Fibroblast of lung (primary cell): Measurements from ENCODE around the gene PIAS4. TPM values are rescaled to one million over a fixed set of nuclear protein-coding genes. Genes with fewer than 3 reads are reported as not detected.

Source experiments
- DNase-seq, 2 donors: peaks; one replicate each; pipeline versions ENCODE4 v3.0.0 to v3.0.0-alpha.2; 2010; ENCODE audit warnings: low read depth in 2 of 2
- H2AFZ ChIP-seq: 2 replicates; pipeline ENCODE4 v1.5.1; 2012; ENCODE audit warnings: low read length, control low read depth, inconsistent platforms
- H3K27ac ChIP-seq: 2 replicates; pipeline ENCODE4 v1.5.1; 2011; ENCODE audit warnings: low read length, control low read depth; ENCODE audit not compliant: insufficient read depth
- H3K27me3 ChIP-seq: 2 replicates; pipeline ENCODE4 v1.5.1; 2011; ENCODE audit warnings: mild to moderate bottlenecking, low read length; ENCODE audit not compliant: control insufficient read depth, insufficient read depth
- H3K36me3 ChIP-seq: 2 replicates; pipeline ENCODE4 v1.5.1; 2011; ENCODE audit warnings: low read length; ENCODE audit not compliant: control insufficient read depth, insufficient read depth
- H3K4me1 ChIP-seq: 2 replicates; pipeline ENCODE4 v1.5.1; 2011; ENCODE audit warnings: low read length; ENCODE audit not compliant: control insufficient read depth, insufficient read depth; ENCODE audit errors: extremely low read depth
- H3K4me2 ChIP-seq: 2 replicates; pipeline ENCODE4 v1.5.1; 2011; ENCODE audit warnings: low read length, control low read depth; ENCODE audit not compliant: insufficient read depth; ENCODE audit errors: extremely low read depth
- H3K4me3 ChIP-seq, 4 experiments: fragments of 200-600 bp in 1 of 4; sonication (generic) in 1 of 4; replicated peaks in 1 of 4; 2 replicates each; pipeline ENCODE4 v1.5.1; 2011 to 2016; ENCODE audit warnings: low read length in 4 of 4, low read depth in 3 of 4, mild to moderate bottlenecking in 3 of 4, control low read depth in 2 of 4, inconsistent platforms in 1 of 4, mixed read lengths in 1 of 4; ENCODE audit not compliant: insufficient read depth in 1 of 4; ENCODE audit errors: control extremely low read depth in 1 of 4
- H3K79me2 ChIP-seq: 2 replicates; pipeline ENCODE4 v1.5.1; 2012; ENCODE audit warnings: mild to moderate bottlenecking, low read length, inconsistent platforms; ENCODE audit not compliant: control insufficient read depth, insufficient read depth
- H3K9ac ChIP-seq: 2 replicates; pipeline ENCODE4 v1.5.1; 2011; ENCODE audit warnings: mild to moderate bottlenecking, low read length, control low read depth; ENCODE audit not compliant: insufficient read depth
- H3K9me3 ChIP-seq: 2 replicates; pipeline ENCODE4 v1.5.1; 2012; ENCODE audit warnings: low read depth, low read length; ENCODE audit not compliant: control insufficient read depth, insufficient read depth
- H4K20me1 ChIP-seq: 2 replicates; pipeline ENCODE4 v1.5.1; 2011; ENCODE audit warnings: low read length; ENCODE audit not compliant: control insufficient read depth, insufficient read depth; ENCODE audit errors: extremely low read depth
- CTCF ChIP-seq, 2 donors: IDR thresholded peaks in 1 of 2; conservative IDR thresholded peaks in 1 of 2; 1 replicate in 1 of 2; 2 replicates in 1 of 2; pipeline ENCODE4 v1.5.1; 2011 to 2012; ENCODE audit warnings: low read length in 2 of 2, control low read depth in 1 of 2, inconsistent platforms in 1 of 2, low read depth in 1 of 2, mild to moderate bottlenecking in 1 of 2
- EZH2 ChIP-seq: IDR thresholded peaks from 2 replicates; pipeline ENCODE4 v1.5.1; 2012; ENCODE audit warnings: low read length, control low read depth, mild to moderate bottlenecking; ENCODE audit errors: missing control alignments
- polyA plus RNA-seq, 2 donors: library from polyadenylated mRNA; depleted of rRNA in 1 of 2; stranded (reverse) in 1 of 2; unstranded in 1 of 2; fragments of >200 nt; gene quantifications; 2 replicates each; pipeline ENCODE4 v1.2.1, GENCODE V29; 2011 to 2012; ENCODE audit warnings: missing spikeins in 1 of 2
- total RNA-seq: library from RNA; depleted of rRNA; stranded (reverse); fragments of >200 nt; gene quantifications from 2 replicates; pipeline ENCODE4 v1.2.1, GENCODE V29; 2014

Gene PIAS4
- total and polyA plus RNA-seq, 2 donors (not counting 1 experiment from before 2014, with no cell fraction given), result 6.6 to 14.9 TPM

DNA sequence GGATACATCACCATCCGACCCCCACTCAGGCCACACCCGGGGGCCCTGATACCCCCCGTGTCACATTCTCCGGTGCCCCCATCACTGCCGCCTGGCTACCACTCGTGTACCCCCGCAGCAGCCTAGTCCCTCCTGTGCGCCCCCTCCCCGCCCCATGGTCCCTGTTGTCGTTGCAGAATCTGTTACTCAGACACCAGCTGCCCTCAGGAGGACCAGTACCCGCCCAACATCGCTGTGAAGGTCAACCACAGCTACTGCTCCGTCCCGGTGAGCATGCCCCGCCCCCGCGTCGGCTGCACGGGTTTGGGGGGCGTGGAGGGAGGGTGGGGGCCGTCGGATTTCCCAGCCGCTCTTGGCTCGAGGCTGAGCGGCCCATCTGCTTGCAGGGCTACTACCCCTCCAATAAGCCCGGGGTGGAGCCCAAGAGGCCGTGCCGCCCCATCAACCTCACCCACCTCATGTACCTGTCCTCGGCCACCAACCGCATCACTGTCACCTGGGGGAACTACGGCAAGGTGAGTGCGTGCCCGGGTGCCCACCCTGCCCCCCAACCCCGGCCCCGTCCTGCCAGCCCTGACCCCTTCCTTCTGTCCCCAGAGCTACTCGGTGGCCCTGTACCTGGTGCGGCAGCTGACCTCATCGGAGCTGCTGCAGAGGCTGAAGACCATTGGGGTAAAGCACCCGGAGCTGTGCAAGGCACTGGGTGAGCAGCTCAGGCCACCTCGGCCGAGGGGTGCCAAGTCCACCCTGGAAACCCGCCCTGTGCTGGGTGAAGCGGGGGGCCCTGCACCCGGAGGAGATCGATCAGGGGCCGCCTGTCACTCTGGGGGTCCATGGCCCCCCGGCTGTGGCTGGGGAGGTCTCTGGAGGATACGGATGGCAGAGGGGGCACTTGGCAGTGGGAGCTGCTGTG is 21.1 kb downstream of the PIAS4 start:
- no peak for DNase-seq
- Histone ChIP-seq H3K4me3 (no peak overlapping the region), H3K9me3 (no peaks in the 10 kb centered on the region), H4K20me1 (no peaks in the 10 kb centered on the region), H3K27me3 (no peaks in the 10 kb centered on the region), H3K36me3 (peaks cover 14% of the 10 kb centered on the region), H3K4me1 (no peaks in the 10 kb centered on the region), H3K79me2 (no peaks in the 10 kb centered on the region), H2AFZ (no peak overlapping the region), H3K4me2 (no peak overlapping the region), H3K27ac (no peak overlapping the region), H3K9ac (no peak overlapping the region)
- TF ChIP-seq EZH2 (no peak), CTCF (conservative IDR thresholded peaks at IDR 0.05 in 1 of 2, IDR thresholded peaks at IDR 0.05 in 1 of 2; ENCODE audit: low read depth in 1 of 2, low read length in 2 of 2) (no peak)

GRCh38 chr19:4029247-4029614 is 21.7 kb downstream of the PIAS4 start:
- no peak for DNase-seq
- Histone ChIP-seq H4K20me1 (no peaks in the 10 kb centered on the region), H3K79me2 (no peaks in the 10 kb centered on the region), H3K27ac (no peak overlapping the region), H2AFZ (no peak overlapping the region), H3K4me3 (no peak overlapping the region), H3K4me1 (no peaks in the 10 kb centered on the region), H3K4me2 (no peak overlapping the region), H3K36me3 (peaks cover 16% of the 10 kb centered on the region), H3K9ac (no peak overlapping the region), H3K27me3 (no peaks in the 10 kb centered on the region), H3K9me3 (no peaks in the 10 kb centered on the region)
- TF ChIP-seq EZH2, result no peak
- no peak for TF ChIP-seq CTCF (conservative IDR thresholded peaks at IDR 0.05 in 1 of 2, IDR thresholded peaks at IDR 0.05 in 1 of 2; ENCODE audit: low read depth in 1 of 2, low read length in 2 of 2)

- Histone ChIP-seq H4K20me1 (no peaks in the 10 kb centered on the region), H3K27me3 (no peaks in the 10 kb centered on the region), H3K79me2 (no peaks in the 10 kb centered on the region), H3K9me3 (no peaks in the 10 kb centered on the region), H3K9ac (no peak overlapping the region), H2AFZ (no peak overlapping the region), H3K4me1 (no peaks in the 10 kb centered on the region), H3K4me3 (no peak overlapping the region), H3K27ac (no peak overlapping the region), H3K4me2 (no peak overlapping the region), H3K36me3 (peaks cover 20% of the 10 kb centered on the region)
- TF ChIP-seq EZH2 (no peak), CTCF (conservative IDR thresholded peaks at IDR 0.05 in 1 of 2, IDR thresholded peaks at IDR 0.05 in 1 of 2; ENCODE audit: low read depth in 1 of 2, low read length in 2 of 2) (no peak)
- no peak for DNase-seq
These were observed 23.0 kb downstream of the PIAS4 start for GRCh38 chr19:4030552-4030951.
